GM11168 (cell line): ENCODE measurements around the gene RNF214.

Experiments
- in situ Hi-C: fragments of 300-500 bp; cut with MboI; formaldehyde crosslinking; loops from one replicate; pipeline ENCODE4 v1.12.0; 2022; ENCODE audit warnings: low sequenced_read_pairs; ENCODE audit not compliant: unreplicated experiment

The RNF214 gene

DNA sequence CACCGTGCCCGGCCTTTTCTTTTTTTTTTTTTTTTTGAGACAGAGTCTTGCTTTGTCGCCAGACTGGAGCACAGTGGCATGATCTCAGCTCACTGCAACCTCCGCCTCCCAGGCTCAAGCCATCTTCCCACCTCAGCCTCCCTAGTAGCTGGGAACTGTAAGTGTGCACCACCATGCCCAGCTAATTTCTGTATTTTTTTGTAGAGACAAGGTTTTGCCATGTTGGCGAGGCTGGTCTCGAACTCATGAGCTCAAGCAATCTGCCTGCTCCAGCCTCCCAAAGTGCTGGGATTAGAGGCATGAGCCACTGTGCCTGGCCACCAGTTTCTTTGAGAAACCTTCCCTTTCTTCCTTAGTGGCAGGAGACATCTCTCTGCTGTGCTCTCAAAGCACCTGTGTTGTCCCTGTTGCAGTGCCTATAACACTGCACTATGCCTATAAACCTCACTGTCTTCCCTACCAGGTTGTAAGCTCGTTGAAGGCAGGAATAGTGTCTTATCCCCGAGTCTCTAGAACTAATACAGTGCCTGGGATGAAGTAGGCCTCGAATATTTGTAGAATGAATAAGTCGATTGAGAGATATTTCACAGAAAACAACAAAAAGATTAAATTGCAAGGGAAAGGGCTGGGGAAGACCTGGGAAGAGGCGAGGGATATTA lies 19.6 kb upstream of the RNF214 start:
- in situ Hi-C loops: no loop called here

DNA sequence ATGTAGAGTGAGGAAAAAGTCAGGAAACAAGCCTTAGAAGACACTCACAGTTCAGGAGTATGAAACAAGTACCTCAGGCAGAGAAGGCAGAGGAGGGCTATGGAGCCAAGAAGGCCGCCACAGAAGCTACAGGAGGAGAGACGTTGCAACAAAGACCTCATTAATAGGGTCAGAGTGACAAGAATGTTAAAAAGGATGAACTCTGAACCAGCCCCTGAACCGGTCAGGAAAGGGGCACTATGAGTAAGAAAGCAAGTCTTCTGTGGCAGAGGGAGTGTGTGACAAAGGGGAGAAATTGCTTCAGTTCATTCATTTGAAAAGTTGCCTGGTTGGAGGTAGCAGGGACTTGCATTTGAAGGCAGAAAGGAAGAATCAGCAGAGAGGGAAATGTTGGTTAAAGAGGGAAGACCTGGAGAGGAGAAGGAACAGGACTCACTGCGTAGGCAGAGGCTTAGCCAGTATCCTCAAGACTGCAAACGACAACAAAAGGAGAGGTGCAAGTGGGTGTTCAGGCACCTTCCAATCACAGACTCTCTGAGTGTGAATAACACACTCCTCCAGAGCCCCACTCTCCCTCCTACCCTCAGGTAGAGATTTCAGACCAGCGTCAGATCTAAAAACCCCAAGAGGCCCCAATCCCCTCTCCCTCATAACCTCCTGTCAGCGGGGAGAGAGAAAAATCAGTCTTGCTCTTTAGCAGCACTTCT lies 17.9 kb upstream of the RNF214 start:
- in situ Hi-C loops: no loop called here

DNA sequence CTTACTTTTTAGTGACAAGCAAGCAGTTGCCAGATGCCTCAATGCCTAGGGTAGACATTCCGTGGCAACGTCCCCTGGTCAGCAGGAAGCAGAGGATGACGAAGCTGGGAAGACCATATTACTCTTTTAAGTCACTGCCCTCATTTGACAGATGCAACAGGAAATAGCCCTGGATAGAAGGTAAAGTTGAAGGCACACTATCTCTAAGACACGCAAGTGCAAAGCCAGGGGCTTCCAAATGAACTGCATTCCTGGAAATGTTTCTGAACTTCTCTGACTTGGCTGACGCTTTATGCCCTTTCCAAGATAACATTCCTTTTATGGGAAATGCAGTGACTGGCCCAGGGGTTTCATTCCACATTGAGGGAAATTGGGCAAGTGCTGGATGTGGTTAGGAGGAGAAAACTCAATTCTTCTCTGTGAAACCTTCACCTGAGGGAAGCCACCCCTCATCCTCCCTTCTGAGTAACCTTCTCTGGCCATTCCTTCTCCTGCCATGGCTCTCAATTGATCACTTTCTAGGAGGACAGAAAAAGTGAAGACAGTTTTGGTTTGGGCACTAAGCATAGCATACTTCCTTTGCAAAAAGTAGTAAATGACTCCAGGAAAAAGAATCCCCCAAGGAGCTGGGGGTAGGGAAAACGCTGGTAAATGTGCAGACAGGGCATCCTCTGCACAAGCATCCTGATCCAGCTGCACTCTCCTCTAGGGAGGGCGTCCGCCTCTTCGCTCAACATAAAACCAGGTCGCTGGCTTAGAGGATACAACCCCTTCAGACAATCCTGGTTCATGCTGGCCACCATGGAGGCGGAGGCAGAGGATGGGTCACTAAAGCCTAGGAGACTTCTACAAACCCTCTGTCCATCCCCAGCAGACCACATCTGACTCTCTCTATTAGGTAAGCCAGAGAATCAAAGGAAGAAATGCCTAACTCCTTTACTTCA lies 15.1 kb upstream of the RNF214 start:
- in situ Hi-C loops: no loop called here

DNA sequence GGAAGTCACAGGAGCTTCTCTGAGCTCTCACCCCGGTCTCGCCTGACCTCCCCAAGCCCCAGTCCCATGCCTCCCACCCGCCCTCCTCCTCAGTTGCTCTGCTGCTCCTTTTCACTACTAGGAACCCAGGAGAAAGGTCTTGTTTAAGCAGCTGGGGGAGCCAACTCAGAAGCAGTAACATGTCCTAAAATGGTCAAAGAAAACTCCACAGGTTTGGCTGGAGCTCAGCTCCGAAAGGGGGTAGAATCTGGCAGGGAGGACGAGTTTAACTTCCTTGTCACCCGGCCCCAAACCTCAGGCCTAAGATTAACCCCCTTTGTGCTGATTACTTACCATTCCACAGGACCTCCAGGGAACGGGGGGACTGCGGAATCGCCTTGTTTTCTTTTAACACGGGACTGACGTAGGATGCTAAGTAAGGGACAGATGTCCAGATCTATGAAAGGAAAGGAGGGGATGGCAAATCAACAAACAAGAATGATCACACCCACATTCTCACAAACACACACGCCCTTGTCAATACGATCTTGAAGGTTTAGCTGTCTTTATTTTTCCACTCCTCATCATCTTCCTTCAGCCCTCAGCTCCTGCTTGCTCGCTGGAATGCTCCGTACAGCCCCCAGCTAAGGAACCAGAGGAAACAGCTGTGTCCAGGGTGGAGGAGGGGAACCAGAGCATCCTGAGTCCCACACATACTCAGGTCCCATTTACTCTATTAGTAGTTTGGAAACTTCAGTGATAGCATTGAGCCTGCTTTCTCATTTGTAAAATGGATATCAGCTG lies 14.1 kb upstream of the RNF214 start:
- in situ Hi-C loops: no loop called here

DNA sequence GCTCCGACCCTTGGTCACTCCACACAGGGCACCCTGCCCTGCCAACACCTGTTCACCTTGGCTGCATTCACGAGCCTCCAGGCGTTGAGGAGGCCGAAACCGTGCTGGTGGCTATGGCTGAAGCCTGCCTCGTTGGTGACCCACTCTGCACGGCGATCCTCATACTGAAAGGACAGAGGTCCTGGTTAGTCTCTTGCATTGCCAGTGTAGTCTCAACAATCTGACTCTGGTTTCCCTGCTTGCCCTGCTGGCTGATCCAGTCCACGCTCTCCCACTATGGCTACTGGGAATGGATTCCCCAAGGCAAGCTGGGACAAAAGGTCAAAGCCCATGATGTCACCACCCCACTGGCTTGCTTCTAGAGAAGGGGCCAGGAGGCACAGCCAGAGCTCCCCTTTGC lies 13.5 kb upstream of the RNF214 start:
- in situ Hi-C loops: no loop called here

DNA sequence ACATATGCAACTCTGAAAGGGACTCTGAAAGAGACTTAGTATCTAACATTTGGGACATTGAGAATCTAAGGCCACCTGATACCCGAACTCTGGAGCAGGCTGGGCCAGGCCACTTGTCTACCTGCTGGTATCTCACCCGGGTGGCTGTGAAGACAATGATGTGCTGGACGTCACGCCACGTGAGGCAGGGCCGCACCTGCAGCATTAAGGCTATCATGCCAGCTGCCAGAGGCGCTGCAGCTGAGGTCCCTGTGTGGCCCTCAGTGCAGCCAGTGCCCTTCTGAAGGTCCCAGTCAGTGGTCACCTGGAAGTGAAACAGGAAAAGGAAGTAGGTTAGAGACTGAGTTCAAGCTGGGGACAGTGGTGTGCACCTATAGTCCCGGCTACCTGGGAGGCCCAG lies 13.0 kb upstream of the RNF214 start:
- in situ Hi-C loops: no loop called here

DNA sequence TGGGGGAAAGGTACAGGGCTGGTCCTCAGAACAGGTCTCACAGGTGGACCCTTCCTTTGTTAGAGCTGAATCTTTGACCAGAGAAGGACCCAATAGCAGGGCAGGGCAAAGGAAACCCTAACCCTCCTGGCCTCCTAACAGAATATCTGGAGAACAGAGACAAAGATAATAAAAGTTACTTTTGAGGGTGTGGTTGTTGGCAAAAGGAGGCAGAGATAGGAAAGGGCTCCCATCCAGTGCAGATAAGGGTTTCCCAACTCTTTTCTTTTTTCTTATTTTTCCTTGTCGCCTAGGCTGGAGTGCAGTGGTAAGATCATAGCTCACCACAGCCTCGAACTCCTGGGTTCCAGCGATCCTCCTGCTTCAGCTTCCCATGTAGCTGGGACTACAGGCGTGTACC lies 12.5 kb upstream of the RNF214 start:
- in situ Hi-C loops: no loop called here

DNA sequence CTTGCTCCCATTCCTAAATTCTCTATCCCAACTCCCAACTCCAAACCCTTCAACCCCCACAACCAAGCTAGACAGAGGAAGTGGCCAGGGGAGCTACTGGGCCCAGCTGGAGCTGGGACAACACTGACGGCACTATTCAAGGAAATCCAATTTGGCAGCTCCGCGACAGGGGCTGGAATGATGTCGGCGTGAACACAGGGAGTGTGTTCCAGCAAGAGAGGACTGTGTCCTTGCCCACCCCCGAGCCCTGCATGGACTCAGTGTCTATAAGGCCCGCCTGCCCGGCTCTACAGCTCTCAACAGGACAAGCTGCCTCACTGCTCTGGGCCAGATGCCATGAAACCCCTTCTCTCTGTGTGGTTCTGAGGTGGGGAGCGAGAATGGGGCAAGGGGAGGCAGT lies 11.9 kb upstream of the RNF214 start:
- in situ Hi-C loops: no loop called here

DNA sequence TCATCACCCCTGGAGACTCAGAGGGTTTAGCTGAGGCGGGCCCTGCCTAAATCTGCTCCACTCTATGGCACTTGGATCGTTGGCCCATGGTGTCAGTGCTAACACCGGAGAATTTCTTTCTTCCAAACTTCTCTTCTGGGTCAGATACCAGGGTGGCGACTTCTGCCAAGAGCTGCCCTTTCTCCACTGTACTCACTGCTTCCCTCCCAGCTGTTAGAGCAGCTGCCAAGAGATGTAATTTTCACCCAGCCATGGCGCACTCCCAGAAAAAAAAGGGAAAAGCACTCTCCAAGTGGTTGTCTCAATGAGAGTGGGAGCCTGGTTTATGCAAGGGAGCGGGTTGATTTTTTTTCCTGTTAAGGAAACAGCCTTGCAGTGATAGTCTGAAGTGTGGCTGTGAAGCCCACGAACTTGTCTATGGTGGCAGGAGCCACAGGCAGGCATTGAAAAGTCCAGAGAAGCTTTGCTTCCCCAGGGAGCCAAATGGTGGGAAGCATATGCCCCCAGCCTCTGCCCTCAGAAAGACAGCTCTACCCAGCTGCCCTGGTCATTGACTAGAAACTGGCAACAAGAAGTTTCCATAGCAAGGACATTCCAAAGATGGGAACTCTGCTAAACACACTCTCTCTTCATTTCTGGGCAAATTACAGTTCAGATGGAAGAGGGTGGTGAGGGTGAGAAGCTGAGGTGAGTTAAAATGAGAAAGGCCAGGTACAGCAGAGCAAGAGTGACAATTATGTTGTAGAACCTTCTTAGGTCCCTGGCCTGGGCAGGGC lies 11.3 kb upstream of the RNF214 start:
- in situ Hi-C loops: no loop called here

DNA sequence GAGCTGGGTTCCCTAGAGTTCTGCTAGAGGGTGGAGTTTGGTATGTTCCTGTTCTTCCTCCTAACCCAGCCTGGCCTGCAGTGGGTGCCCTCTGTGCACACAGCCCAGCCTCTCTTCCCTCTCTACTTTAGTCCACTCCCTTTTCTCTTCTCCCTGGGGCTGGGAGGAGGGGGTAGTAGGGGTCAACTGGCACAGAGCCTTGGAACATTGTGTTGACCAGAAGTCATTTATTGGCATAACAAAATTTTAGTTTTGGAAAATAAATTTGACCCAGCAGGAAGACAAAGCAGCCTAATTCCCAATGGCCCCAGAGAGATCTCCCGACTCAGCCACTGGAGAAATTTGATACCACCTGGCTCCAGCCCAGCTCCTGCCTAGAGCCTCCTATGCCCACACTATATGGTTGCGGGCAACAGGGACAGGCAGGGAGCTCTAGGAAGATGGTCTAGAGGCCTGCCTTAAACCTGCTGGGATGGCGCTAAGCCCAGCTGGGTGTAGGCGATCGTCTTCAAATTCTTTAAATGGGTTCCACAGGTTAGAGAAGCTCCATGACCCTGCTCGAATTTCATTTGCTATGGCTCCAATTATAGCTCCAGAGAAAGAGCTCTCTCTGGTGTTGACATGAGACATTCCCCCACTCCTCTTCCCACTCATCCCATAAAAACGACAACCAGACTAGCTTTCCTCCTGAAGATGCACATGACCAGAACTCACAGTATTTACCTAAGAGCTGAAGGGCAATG lies 10.5 kb upstream of the RNF214 start:
- in situ Hi-C loops: no loop called here

DNA sequence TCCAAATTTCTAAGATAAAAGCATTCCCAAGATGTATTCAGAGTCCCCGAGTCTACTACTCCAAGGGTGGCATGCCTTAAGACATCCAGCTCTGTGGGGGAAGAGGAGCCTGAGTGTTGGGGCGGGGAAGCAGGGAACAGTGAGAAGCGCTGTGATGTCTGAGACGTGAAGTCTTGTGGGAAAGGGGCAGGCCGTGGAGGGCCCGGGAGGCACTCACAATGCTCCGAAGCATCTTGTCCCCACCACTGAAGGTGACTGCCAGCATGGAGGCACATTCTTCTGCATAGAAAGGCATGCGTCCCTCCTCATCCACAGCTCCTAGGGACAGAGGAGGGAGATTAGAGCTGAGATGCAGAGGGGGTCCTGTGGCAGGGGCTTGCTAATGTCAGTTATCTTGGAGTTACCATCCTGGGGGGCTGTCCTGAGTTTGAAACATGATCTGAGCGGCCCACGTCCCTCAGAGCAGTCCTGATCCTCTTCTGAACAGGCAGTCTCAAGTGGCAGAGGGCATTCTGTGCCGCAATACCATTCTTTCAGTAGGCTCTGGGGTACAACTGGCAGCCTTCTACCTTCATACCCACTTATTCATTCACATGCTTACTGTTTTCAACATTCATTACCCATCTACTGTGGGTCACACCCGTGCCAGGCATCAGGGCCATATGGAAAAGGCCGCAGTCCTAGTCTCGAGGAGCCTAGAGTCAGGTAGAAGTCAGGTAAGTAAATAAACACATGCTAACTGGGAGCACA lies 9.3 kb upstream of the RNF214 start:
- in situ Hi-C loops: no loop called here

DNA sequence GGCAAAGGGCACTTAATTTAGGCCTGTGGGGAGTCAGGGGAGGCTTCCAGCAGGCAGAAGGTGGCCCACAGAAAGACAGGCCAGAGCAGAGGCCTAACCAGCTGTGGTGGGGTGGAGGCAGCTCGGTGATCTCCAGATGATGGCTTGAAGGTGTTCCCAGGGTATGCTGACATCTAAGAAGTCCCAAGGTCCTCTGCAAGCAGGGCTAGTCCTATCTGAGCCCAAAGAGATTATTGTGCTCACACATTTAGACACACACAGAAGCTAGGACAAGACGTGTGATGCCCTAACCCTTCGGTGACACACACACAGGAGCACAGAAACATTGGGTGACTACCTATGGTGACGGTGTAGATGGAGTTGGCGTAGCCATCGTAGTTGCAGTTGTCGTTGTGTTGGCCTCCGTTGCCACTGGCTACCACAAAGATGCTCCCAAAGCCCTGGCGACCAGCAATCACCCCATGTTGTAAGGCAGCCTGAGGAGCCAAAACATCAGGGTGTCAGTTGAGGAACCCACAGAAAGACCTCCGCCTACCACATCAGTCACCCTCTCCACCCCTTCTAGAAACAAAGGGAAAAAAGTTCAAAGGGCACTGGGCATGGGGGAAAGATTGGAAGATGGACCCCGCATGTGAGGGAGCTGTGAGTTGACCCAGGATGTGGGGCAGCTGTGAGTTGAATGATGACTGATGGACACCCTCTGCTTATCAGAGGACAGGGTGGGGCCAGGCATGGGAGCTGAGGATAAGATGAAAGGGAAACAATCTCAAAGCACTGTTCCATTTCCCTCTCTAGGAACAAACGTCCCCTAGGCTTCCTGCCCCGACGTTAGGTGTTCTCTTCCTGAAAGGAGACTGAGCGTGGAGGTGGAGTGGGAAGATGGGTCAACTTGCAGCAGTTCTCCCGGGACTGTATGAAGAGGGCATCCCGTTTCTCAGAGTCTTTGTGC lies 8.5 kb upstream of the RNF214 start:
- in situ Hi-C loops: no loop called here

DNA sequence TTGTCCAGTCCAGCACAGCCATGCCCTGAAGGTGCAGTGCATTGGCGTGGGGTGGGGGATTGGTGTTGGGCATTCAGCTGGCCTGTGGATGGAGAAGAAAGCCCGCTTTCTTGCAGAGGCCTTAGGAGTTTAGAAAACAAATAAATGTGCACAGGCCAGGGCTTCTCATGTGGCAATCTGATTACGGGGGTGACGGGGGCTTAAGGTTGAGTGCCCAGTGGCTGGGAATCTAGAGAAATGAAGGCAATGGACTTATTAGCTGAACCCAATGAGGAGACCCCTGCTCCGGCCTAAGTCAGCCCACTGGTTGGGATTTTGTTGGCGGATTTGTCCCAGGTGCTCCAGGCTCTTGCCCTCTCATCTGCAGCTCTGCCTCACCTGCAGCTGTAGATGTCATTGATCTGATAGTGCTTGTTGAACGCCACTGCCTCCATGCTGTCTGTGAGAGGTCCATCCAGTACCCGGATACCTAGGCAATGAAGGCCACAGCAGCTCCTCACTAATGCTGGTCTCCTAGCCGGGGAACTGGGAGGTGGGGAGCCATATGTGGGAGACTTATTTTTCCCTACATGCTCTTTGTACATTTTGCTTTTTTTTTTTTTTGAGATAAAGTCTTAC lies 6.8 kb upstream of the RNF214 start:
- in situ Hi-C loops: no loop called here

DNA sequence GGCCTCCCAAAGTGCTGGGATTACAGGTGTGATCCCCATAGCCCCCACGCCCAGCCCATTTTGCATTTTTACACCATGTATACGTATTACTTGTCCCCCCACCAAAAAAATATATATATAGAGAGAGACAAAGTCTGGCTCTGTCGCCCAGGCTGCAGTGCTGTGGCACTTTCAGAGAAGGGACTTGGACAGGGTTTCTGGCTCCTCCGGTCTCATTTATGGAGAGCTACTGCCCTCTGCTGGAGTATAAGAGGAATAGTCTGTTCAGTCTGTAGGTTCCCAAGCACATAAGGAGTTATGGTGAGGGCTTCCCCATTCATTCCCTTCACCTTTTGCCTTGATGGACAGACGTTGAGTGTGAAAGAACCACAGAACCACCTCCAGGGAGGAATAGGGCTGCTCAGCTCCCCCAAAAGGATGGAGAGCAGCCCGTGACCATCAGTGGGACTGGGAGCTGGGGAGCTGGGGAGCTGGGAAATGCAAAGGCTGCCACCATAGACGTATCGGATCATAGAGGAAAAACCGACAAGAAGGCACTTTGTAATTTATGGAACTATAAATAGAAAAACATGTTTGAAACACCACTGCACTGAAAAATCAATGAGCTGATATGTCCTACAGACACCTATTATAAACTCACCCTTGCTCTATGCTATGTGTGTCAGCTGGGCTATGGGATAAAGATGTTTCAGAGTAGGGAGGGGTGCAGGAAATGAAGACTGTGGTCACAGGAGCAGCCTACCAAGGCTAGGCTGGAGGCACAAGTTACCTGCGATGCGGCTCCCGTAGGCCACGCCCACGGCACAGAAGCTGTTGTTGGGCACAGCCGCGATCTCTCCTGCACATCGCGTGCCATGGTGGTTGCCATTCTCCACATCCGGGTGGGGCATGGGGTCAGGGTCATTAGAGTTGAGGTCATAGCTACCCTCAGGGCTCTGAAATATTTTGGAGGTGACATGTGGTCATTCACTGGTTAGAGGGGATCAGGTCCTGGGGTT lies 5.8 kb upstream of the RNF214 start:
- in situ Hi-C loops: no loop called here

DNA sequence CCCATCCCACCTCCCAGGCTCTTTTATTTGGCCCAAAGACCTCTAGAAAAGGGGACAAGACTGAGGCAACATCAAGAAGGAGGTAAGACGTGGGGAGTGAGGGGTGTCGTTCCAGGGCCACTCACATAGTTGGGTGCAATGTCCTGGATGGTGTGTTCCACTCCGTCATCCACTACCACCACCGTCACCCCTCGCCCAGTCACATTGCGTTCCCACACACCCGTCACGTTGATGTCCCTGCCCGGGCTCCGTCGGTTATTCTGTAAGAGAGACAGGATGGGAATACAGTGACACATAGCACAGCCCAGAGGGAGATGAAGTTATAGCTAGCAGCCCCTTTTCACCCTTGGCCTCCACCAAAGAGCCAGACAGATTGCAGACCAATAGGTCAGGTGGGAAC lies 4.4 kb upstream of the RNF214 start:
- in situ Hi-C loops: no loop called here

DNA sequence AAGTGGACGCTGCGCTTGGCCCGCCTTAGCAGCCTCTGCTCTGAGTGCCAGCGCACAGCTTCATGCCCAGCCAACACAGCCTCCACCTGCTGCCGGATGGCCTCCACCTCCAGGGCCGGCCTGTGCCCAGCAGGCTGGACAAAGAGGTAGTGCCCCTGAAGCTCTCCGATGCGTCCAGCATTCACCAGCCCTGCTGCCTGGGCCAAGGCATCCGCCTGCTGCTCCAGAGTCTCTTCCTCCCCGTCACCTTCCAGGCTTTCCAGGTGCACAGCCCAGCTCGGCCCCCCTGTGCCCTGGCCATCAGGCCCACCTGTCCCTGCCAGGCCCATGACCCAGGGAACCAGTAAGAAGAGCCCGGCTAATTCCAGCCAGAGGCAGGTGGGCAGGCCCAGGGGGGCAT lies 3.1 kb upstream of the RNF214 start:
- in situ Hi-C loops: no loop called here
